ENCODE measurements around the gene CACNB1.

CACNB1 gene

DNA sequence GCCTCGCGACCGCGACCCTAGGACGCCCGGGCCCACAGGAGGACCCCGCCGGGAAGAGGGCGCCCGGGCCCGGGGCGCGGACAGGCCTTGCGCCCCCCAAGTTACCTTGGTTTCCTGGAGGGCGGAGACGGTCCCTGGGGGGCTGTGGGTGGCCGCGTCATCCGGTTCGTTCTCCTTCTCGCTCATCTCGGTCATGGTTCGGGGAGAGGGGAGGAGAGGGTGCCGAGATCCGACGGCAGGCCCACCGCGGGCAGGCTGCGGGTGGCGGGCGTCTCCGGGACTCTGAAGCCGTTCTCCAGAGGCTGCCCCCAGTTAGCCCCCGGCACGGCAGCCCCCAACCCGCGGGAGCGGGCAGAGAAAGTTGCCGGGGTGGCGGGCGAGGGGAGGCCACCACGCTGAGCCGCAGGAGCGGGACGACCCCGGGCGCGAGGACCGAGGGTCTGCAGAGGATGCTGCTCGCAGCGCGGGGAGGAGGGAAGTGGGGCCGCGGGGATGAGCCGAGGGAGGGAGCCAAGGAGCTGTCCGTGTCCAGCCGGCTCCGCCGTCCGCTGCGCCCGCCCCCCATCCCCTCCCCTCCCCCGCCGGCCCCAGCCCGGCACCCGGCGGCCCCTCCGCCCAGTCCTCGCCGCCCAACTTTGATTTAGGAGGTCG, 28.0 kb upstream of the CACNB1 start, which contains the start of gene STAC2:
Gene STAC2 (minus strand): TSS at position 638 of the 651 bp plus-strand sequence. CDS start 443 bp downstream, at position 195.
- DNase-seq = no peak

GRCh38 chr17:39224778-39225307, 27.4 kb upstream of the CACNB1 start:
- no peak for DNase-seq

GRCh38 chr17:39223907-39224777, 26.7 kb upstream of the CACNB1 start:
- DNase-seq = no peak

GRCh38 chr17:39222866-39223834, 25.7 kb upstream of the CACNB1 start:
- no peak for DNase-seq

DNA sequence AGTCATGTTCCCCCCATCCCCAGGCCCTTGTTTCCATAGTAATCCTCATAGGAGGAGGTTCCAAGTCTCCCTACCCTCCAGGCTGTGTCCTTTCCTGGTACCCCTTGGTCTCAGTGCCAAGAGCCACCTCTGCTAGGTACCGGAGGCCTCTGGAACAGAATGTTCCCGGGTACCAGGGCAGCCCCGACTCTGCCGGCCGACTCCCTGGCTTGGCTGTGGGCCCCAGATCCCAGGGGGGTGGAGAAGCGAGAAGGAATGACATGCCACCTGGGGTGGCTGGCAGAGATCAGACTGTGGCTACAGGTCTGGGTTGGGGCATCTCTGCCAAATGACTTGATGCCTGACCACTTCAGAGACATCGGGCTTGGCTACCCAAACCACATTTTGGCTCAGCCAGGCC, 24.7 kb upstream of the CACNB1 start:
- no peak for DNase-seq

GRCh38 chr17:39221572-39221971, 24.1 kb upstream of the CACNB1 start:
- no peak for DNase-seq

DNA sequence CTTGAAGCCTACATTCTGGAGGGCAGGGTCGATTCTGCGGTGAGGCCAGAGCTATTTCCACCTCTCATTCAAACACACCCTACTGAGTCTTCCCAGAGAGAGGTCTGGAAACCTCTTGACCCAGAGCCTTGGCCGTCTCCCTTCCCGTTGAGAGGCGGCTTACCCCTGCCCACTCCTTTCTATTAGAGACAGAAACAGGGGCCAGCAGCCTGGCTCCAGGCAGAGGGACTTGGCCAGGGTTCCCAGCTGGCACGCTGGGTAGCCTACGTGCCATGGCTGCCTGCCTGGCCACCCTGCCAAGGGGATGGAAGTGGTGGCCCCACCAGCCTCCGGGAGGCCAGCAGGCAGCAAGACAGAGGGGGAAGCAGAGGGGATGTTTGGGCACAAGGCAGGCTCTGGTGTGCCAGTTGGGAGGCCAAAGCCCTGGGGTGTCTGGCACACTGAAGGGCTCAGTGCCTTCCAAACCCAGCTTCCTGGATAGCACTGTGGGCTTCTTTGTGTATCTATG, 22.2 kb upstream of the CACNB1 start:
- DNase-seq = no peak

DNA sequence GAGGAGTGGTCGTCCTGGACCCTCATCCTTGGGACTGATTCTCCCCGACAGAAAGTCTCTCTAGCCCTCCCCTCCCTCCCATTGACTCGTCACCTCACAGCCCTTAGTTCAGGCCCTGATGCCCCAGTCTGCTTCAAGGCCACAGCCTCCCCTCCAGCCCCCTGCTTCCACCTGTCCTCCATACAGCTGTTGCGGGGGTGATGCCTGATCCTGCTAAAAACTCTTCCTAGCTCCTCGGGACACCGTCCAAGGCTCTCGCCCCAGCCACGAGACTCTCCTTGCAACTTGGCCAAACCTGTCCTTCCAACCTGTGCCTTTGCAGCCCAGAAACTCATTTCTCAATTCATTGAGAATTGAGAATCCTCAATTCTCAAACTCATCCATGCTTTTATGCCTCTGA, 21.4 kb upstream of the CACNB1 start:
- DNase-seq = no peak

DNA sequence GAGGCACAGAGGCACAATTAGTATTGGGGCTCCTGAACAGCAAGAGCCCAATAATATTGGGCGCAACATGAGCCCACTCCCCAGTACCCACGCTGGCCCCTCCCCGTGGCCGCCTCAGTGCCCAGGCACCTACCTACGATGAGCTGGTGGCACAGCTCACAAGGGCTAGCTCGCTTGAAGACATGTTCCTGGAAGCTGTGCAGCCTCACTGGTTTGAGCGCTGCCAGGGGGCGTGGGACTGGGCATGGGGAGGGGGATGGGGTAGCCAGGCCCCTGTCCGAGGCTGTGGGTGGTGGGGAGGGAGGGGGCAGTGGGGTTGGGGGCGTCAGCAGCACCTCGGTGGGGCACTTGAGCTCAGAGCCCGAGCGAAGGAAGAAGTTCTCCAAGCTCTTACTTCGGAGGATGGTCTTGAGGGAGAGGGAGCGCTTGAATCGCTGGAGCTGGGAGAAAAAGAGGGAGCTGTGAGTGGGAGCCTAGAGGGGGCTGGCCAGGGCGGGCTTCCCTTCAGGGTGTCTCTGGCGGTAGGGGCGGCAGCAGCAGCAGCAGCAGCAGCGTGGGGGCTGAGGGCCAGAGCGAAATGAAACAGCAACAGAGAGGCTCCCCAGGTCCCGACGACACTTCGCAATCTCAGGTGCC, 20.4 kb upstream of the CACNB1 start:
- DNase-seq = no peak

DNA sequence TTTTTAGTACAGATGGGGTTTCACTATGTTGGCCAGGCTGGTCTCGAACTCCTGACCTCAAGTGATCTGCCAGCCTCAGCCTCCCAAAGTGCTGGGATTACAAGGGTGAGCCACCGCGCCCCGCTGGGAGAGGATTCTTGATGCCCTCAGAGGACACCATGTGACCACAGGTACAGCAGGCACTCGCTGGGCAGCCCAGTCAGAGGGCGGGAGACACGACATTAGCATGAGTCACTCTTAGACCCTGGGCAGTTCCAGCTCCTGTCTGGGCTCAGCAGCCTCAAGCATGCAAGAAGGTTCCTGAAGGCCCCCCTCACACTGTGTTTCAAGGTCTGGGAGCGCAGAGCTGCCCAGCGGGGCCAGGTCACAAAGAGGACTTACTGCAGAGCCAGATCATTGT, 16.4 kb upstream of the CACNB1 start:
- DNase-seq = no peak

DNA sequence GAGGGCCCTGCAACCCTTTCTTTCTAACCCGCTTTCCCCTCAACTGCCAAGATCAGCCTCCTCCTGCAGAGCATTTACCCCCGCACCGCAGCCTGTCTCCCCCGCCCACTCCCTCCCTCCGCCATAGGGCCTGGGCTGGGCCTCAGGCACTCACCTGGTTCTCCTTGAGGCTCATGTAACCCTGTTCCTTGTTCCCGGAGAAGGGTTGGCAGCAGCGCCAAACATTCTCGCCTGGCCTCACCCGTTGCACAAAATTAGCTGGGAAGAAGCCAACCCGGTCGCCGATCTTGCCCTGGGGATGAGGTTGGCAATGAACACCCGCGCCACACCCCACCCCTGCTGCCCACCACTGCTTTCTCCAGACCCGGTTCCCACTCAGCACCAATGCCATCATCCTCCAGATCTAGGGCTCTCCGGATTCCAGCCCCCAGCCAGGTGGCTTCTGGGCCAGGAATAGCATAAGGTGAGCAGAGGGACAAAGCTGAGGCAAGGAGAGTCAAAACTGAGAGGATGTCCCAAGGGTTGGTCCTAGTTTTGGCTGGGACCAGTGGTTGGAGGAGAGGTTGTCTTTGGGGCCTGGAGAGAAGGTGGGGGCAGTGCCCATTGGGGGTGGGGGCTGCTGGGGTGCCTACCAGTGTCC, 15.5 kb upstream of the CACNB1 start:
- DNase-seq = no peak

DNA sequence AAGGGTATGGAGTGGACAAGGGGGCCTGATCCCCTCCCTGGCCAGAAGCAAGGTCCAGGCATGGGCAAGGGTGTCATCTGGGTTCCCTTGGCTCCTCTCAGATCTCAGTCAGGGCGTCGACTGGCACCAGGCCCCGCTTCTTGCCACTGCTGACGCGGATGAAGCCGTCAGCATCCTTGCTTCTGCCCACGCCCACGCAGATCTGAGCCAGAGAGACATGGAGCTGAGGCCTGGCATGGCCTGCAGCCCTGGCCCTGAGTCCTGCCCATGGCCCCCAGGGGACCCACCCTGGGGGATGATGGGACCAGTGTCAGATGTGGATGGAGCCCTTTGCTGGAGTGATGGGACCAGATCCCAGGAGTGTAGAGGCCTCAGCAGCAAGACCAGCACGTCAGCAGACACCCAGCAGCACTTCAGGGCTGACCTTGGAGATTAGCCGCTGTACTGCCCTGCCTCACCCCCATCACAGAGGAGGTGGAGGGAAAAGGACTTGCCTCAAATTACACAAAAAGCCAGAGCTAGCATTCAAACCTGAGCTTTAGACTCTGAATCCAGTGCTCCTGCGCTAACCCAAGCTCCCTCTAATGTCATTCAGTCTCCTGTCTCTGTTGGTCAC, 14.8 kb upstream of the CACNB1 start:
- no peak for DNase-seq

DNA sequence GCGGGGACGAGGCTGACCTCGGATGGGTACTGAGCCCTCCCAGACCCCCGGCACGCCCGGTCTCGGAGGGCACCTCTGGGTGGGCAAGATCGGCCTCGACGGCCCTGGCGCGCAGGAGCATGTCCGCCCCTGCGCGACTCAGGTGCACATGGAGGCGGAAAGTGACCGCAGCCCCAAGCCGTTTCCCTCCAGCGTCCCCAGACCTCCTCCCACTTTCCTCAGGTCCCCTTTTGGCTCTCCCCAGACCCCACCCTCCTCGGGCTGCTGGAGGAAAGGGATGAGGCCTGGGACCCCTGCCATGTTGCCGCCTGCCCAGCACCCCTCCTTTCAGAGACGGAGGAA, 12.6 kb upstream of the CACNB1 start:
- no peak for DNase-seq

DNA sequence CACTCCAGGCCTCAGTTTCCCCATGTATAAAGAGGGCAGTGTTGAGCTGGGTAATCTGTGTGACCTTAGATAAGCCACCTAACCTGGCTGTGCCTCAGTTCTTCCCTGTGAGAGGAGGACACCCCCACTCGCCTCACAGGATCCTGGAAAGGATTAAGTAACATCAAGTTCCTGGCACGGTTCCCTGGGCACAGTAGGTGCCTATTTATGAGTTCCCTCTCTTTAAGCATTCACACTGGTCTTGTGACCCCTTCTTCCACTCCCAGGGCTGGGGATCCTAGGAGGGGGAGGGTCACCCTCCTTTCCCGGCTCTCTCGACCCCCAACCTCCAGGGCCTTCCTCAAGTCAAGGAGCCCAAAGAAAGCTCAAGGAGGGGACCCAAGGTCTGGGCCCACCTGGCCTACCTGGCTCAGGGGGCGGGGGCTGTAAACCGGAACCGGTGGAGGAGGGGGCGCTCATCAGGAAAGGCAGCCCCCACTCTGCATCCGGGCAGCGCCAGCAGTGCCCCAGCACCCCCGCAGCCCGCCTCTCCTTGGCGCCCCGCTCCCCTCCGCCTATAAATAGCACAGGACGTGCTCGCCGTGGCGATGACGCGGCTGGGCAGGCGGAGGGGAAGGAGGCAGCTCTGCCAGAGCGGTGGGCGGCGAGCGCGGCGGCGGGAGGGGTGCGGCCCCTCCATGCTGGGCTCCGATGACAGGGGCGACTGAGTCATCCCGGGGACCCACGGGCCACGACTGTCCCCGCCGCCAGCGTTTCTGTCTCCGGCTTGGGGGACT, 12.0 kb upstream of the CACNB1 start:
- DNase-seq = no peak

GRCh38 chr17:39208893-39209292, 11.4 kb upstream of the CACNB1 start:
- DNase-seq = peak; percentile 27 to 61

DNA sequence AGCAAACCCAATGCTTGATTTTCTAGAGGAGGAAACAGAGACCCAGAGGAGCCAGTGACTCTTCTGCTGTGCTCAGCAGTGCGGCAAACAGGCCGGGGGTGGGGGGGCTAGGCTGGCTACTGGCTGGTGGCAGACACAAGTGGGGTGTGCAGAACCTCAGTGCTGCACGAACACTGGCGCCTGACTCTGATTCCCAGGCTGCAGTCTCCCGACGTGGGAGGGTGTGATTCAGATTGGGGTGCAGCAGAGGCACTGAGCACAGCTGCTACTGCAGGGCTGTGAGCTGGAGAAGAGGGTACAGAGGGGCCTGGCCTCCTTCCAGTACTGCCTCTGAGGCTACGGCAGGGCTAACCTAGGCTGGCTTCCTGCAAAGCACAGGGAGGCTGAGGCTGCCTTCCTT, 10.7 kb upstream of the CACNB1 start:
- DNase-seq = no peak

- no peak for DNase-seq
Measured at GRCh38 chr17:39205112-39205526, 7.7 kb upstream of the CACNB1 start.

DNA sequence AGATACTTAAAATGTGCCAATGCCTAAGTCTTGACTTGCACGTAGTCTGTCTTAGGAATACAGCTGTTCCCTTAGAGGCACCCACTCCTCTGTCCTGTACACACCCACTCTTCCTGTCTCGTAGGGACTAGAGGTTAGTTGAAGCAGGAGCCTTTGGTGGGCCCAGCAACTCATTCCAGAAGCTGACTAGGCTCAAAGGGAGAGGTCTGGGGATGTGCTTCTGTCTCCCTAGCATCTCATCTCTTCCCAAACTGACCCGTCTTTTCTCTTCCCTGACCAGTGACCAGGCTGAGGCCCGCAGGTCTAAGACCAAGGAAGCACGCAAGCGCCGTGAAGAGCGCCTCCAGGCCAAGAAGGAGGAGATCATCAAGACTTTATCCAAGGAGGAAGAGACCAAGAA, 6.8 kb upstream of the CACNB1 start:
- DNase-seq = no peak

DNA sequence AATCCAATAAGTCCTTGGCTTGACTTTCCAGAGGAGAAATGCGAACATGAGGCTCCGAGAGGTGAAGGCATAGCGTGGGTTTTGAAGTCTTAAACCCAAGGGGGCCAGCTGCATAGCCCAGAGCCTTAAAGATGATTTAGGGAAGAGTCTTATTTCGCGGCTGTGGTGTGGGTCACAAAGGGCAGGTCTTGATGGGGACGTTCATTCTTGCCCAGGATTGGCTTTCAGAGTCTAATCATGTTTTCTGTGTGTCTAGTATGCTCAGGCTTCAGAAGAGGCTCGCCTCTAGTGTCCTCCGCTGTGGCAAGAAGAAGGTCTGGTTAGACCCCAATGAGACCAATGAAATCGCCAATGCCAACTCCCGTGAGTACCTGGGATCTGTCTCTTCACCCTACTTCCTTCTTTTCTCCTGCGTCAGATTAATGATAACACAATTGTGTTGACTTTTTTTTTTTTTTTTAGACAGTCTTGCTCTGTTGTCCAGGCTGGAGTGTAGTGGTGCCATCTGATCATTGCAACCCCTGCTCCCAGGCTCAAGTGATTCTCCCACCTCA, 3.6 kb upstream of the CACNB1 start:
- no peak for DNase-seq
